HG03159 (cell line): ENCODE data around the gene VIPR2.
"Not testable (repeated sequence)": the region's sequence is repeated elsewhere in the genome, so short reads cannot be mapped to it uniquely, and the experiment has no call there.

Source experiments
- ATAC-seq: cut with Tn5 transposase; IDR thresholded peaks from one replicate; pipeline ENCODE4 v1.9.1; 2021; ENCODE audit warnings: mild to moderate bottlenecking, moderate library complexity; ENCODE audit not compliant: unreplicated experiment

The VIPR2 gene

GRCh38 chr7:159144758-159145489, at the start of gene VIPR2:
VIPR2 (minus strand) TSS chr7:159144867; CDS start chr7:159144771, 96 bp downstream.
- ATAC-seq, result no peak

- no peak for ATAC-seq
Measured at GRCh38 chr7:159193543-159194090, 49.0 kb upstream of the VIPR2 start.

- ATAC-seq, result no peak
Measured at GRCh38 chr7:159192725-159193453, 48.2 kb upstream of the VIPR2 start.

- no peak for ATAC-seq
Measured at GRCh38 chr7:159192013-159192412, 47.3 kb upstream of the VIPR2 start.

- ATAC-seq, result no peak
Measured at GRCh38 chr7:159191236-159191635, 46.6 kb upstream of the VIPR2 start.

- no peak for ATAC-seq
Measured at GRCh38 chr7:159188011-159188410, 43.3 kb upstream of the VIPR2 start.

- ATAC-seq, result no peak
Measured at GRCh38 chr7:159179241-159179640, 34.6 kb upstream of the VIPR2 start.

- ATAC-seq, result no peak
Measured at GRCh38 chr7:159177284-159177953, 32.8 kb upstream of the VIPR2 start.

GRCh38 chr7:159175792-159176191, 31.1 kb upstream of the VIPR2 start:
- ATAC-seq, result no peak

- ATAC-seq, result not testable (repeated sequence)
Measured at GRCh38 chr7:159175100-159175499, 30.4 kb upstream of the VIPR2 start.

GRCh38 chr7:159172400-159172799, 27.7 kb upstream of the VIPR2 start:
- ATAC-seq, result no peak

- ATAC-seq, result no peak
Measured at GRCh38 chr7:159169391-159169790, 24.7 kb upstream of the VIPR2 start.

GRCh38 chr7:159167139-159167538, 22.5 kb upstream of the VIPR2 start:
- no peak for ATAC-seq

GRCh38 chr7:159166530-159166929, 21.9 kb upstream of the VIPR2 start:
- ATAC-seq, result no peak

GRCh38 chr7:159165352-159165751, 20.7 kb upstream of the VIPR2 start:
- no peak for ATAC-seq

- ATAC-seq, result not testable (repeated sequence)
Measured at GRCh38 chr7:159163703-159164301, 19.1 kb upstream of the VIPR2 start.

GRCh38 chr7:159162050-159162626, 17.5 kb upstream of the VIPR2 start:
- ATAC-seq, result not testable (repeated sequence)

GRCh38 chr7:159160450-159160849, 15.8 kb upstream of the VIPR2 start:
- ATAC-seq, result no peak

- ATAC-seq, result no peak
Measured at GRCh38 chr7:159159731-159160130, 15.1 kb upstream of the VIPR2 start.

- no peak for ATAC-seq
Measured at GRCh38 chr7:159158888-159159405, 14.3 kb upstream of the VIPR2 start.
